Endothelial cell of umbilical vein (primary cell): Measurements from ENCODE around the gene FOXP1. TPM values are rescaled to one million over a fixed set of nuclear protein-coding genes. Genes with fewer than 3 reads are reported as not detected.

Source experiments
- BruUV-seq: library from RNA; stranded (reverse); fragments of 400-500 nt; replicated peaks from 2 replicates; lab custom pipeline; 2021; lab: Mats Ljungman, UMichigan
- CTCF ChIA-PET: fragments of 300-600, 350-600 bp; sonication (Branson Sonifier 250); formaldehyde crosslinking; loops from one replicate; lab custom pipeline; 2021; ENCODE audit warnings: antibody characterized with exemption, inconsistent platforms; lab: Charles Lee
- POLR2A ChIA-PET: fragments of 300-600, 350-600 bp; sonication (Branson Sonifier 250); formaldehyde crosslinking; loops from one replicate; lab custom pipeline; 2021; ENCODE audit warnings: antibody characterized with exemption, inconsistent platforms; lab: Charles Lee
- DNase-seq: peaks from one replicate; pipeline ENCODE4 v3.0.0-alpha.2; 2011; ENCODE audit warnings: low read depth, low spot score
- FAIRE-seq: peaks from 2 replicates; lab custom pipeline; 2011; peaks lifted over from hg19 to GRCh38; lab: Jason Lieb, UNC
- H2AFZ ChIP-seq: 2 replicates; pipeline ENCODE4 v1.6.0; 2012; ENCODE audit warnings: low read depth, low read length, control low read depth, inconsistent platforms
- H3K27ac ChIP-seq: 2 replicates; pipeline ENCODE4 v1.5.1; 2011; ENCODE audit warnings: low read depth, mild to moderate bottlenecking, control low read depth, low read length, moderate library complexity; ENCODE audit not compliant: insufficient read depth
- H3K27me3 ChIP-seq, 2 experiments: 2 replicates each; pipeline versions ENCODE4 v1.6.0 to v1.6.1; 2011; ENCODE audit warnings: low read length in 2 of 2, mixed read lengths in 1 of 2; ENCODE audit not compliant: control insufficient read depth in 2 of 2, insufficient read depth in 2 of 2
- H3K36me3 ChIP-seq, 2 experiments: 2 replicates in 1 of 2; 3 replicates in 1 of 2; pipeline ENCODE4 v1.5.1; 2011; ENCODE audit warnings: low read length in 2 of 2, mild to moderate bottlenecking in 1 of 2, moderate library complexity in 1 of 2; ENCODE audit not compliant: control insufficient read depth in 2 of 2, insufficient read depth in 2 of 2; ENCODE audit errors: extremely low read depth in 1 of 2
- H3K4me1 ChIP-seq: 3 replicates; pipeline ENCODE4 v1.5.1; 2011; ENCODE audit warnings: mild to moderate bottlenecking, low read length; ENCODE audit not compliant: control insufficient read depth, insufficient read depth; ENCODE audit errors: extremely low read depth
- H3K4me2 ChIP-seq: 2 replicates; pipeline ENCODE4 v1.6.1; 2011; ENCODE audit warnings: low read length, control low read depth, mixed read lengths; ENCODE audit not compliant: insufficient read depth
- H3K4me3 ChIP-seq, 3 experiments: fragments of 200-600 bp in 1 of 3; sonication (generic), shearing (Covaris generic) in 1 of 3; replicated peaks in 1 of 3; 2 replicates each; pipeline ENCODE4 v1.5.1; 2011 to 2016; ENCODE audit warnings: control low read depth in 3 of 3, low read length in 3 of 3, mild to moderate bottlenecking in 2 of 3, inconsistent platforms in 1 of 3, low read depth in 1 of 3, moderate library complexity in 1 of 3; ENCODE audit not compliant: insufficient read depth in 1 of 3
- H3K79me2 ChIP-seq: 2 replicates; pipeline ENCODE4 v1.6.0; 2012; ENCODE audit warnings: low read length, inconsistent platforms; ENCODE audit not compliant: control insufficient read depth, insufficient read depth
- H3K9ac ChIP-seq: replicated peaks from 2 replicates; pipeline ENCODE3; 2011; ENCODE audit warnings: low read length, control low read depth; ENCODE audit not compliant: insufficient read depth; ENCODE audit errors: extremely low read depth
- H3K9me1 ChIP-seq: replicated peaks from 3 replicates; pipeline ENCODE4 v1.6.0; 2011; ENCODE audit warnings: mild to moderate bottlenecking, low read length; ENCODE audit not compliant: control insufficient read depth, insufficient read depth; ENCODE audit errors: extremely low read depth
- H3K9me3 ChIP-seq: replicated peaks from 2 replicates; pipeline ENCODE4 v1.5.1; 2012; ENCODE audit warnings: low read length, inconsistent platforms; ENCODE audit not compliant: control insufficient read depth, insufficient read depth
- H4K20me1 ChIP-seq: replicated peaks from 2 replicates; pipeline ENCODE3; 2011; ENCODE audit warnings: mild to moderate bottlenecking, low read length; ENCODE audit not compliant: control insufficient read depth, insufficient read depth; ENCODE audit errors: extremely low read depth
- CTCF ChIP-seq, 2 donors: IDR thresholded peaks; 1 replicate in 1 of 2; 2 replicates in 1 of 2; pipeline ENCODE4 v1.5.1; 2011; ENCODE audit warnings: low read length in 2 of 2, mild to moderate bottlenecking in 2 of 2, moderate library complexity in 2 of 2, control low read depth in 1 of 2, inconsistent platforms in 1 of 2, low read depth in 1 of 2; ENCODE audit not compliant: insufficient read depth in 1 of 2; ENCODE audit errors: extremely low read depth in 1 of 2
- EZH2 ChIP-seq: IDR thresholded peaks from 2 replicates; pipeline ENCODE4 v1.6.1; 2012; ENCODE audit warnings: borderline replicate concordance, low read depth, mild to moderate bottlenecking, moderate library complexity, low read length, inconsistent platforms; ENCODE audit not compliant: severe bottlenecking
- GATA2 ChIP-seq: IDR thresholded peaks from 2 replicates; pipeline ENCODE4 v1.7.0; 2011; ENCODE audit warnings: low read depth, mild to moderate bottlenecking, moderate library complexity, mixed read lengths, low read length; ENCODE audit not compliant: insufficient read length, insufficient read depth
- JUN ChIP-seq: IDR thresholded peaks from 2 replicates; pipeline ENCODE4 v1.6.1; 2011; ENCODE audit warnings: borderline replicate concordance, low read depth; ENCODE audit not compliant: insufficient read length, insufficient read depth
- MYC ChIP-seq: IDR thresholded peaks from one replicate; pipeline ENCODE4 v1.6.1; 2011; ENCODE audit warnings: mild to moderate bottlenecking, low read depth, low read length
- POLR2AphosphoS5 ChIP-seq: IDR thresholded peaks from 2 replicates; pipeline ENCODE4 v1.6.1; 2012; ENCODE audit warnings: low read depth, mild to moderate bottlenecking, control low read depth, low read length, moderate library complexity; ENCODE audit not compliant: insufficient read depth
- dilution Hi-C: fragments of 300-500 bp; cut with MboI; formaldehyde crosslinking; loops from one replicate; pipeline ENCODE4 v1.15.0; 2019; ENCODE audit warnings: low sequenced_read_pairs; ENCODE audit not compliant: extremely low pct_ligation_motif_present
- intact Hi-C: fragments of 100-400 bp; cut with micrococcal nuclease; formaldehyde crosslinking; loops from one replicate; pipeline ENCODE4 v1.10.0; 2022
- polyA plus RNA-seq, 4 experiments: library from polyadenylated mRNA; depleted of rRNA in 3 of 4; stranded (reverse) in 3 of 4; unstranded in 1 of 4; fragments of >200 nt; gene quantifications; 2 replicates each; pipeline versions ENCODE4 v1.2.1 to v1.2.3, GENCODE V29; 2011 to 2012; ENCODE audit warnings: missing spikeins in 1 of 4
- total RNA-seq: library from RNA; stranded (reverse); gene quantifications from 2 replicates; pipeline ENCODE4 v1.2.3, GENCODE V29; 2021

FOXP1 gene
- total and polyA plus RNA-seq, 2 donors (not counting 3 experiments of a cell fraction or from before 2014, with no cell fraction given): 41.0 to 107 TPM

GRCh38 chr3:71305231-71306206 is 278.0 kb downstream of the FOXP1 start:
- Histone ChIP-seq H3K36me3 (no peaks in the 10 kb centered on the region), H4K20me1 (no peaks in the 10 kb centered on the region), H3K9ac (peak overlapping the region; percentile 53), H3K79me2 (no peaks in the 10 kb centered on the region), H3K4me1 (peaks cover 24% of the 10 kb centered on the region), H3K4me2 (peak overlapping the region; percentile 83), H2AFZ (peak overlapping the region; percentile 63), H3K9me1 (no peaks in the 10 kb centered on the region), H3K4me3 (peak overlapping the region; percentile 24 to 60 (median 41)), H3K27me3 (no peaks in the 10 kb centered on the region), H3K27ac (peak overlapping the region; percentile 19), H3K9me3 (no peaks in the 10 kb centered on the region)
- DNase-seq (peak; percentile 71), FAIRE-seq (peak; percentile 77)
- intact Hi-C loops: loop anchor here (1.0 to 10.0 kb wide), 8 partner anchors 87 to 755 kb away; no protein-coding TSS in a partner anchor
- BruUV-seq: TSS peak; percentile 39
- TF ChIP-seq MYC: no peak
- no peak for TF ChIP-seq JUN
- dilution Hi-C loops: no loop called here
- ChIA-PET POLR2A (no interaction called here), CTCF (interaction anchor here (0.8 to 2.7 kb wide), 7 partner anchors 91 to 755 kb away, joined by 3 to 11 read pairs (median 3); no protein-coding TSS in a partner anchor)

- CTCF ChIA-PET: interaction anchor here (1.2 to 1.3 kb wide), 2 partner anchors 587 to 754 kb away, joined by 4 to 7 read pairs; no protein-coding TSS in a partner anchor
These were observed 278.8 kb downstream of the FOXP1 start for GRCh38 chr3:71304684-71305083.

More at GRCh38 chr3:71304684-71305083, 278.8 kb downstream of the FOXP1 start:
- DNase-seq (peak; percentile 86), FAIRE-seq (peak; percentile 61)
- Histone ChIP-seq H4K20me1 (no peaks in the 10 kb centered on the region), H3K79me2 (no peaks in the 10 kb centered on the region), H3K9ac (peak overlapping the region; percentile 39), H3K4me2 (peak overlapping the region; percentile 83), H3K27me3 (no peaks in the 10 kb centered on the region), H3K36me3 (no peaks in the 10 kb centered on the region), H3K27ac (no peak overlapping the region), H3K9me3 (no peaks in the 10 kb centered on the region), H2AFZ (peak overlapping the region; percentile 63), H3K9me1 (no peaks in the 10 kb centered on the region), H3K4me1 (peaks cover 24% of the 10 kb centered on the region), H3K4me3 (peak overlapping the region in 2 of 3 experiments; percentile 24 to 60)
- no TSS peak for BruUV-seq
- POLR2A ChIA-PET: no interaction called here
- dilution Hi-C loops (no loop called here), intact Hi-C loops (loop anchor here (1.0 to 10.0 kb wide), 11 partner anchors 88 to 772 kb away; no protein-coding TSS in a partner anchor)
- no peak for TF ChIP-seq JUN
- no peak for TF ChIP-seq POLR2AphosphoS5
- no peak for TF ChIP-seq GATA2
- TF ChIP-seq CTCF (IDR thresholded peaks at IDR 0.05; ENCODE audit: extremely low read depth in 1 of 2, insufficient read depth in 1 of 2, low read depth in 1 of 2, low read length in 2 of 2): peak; percentile 40 to 51
- TF ChIP-seq EZH2: no peak
